Measurements from ENCODE around the gene HIC1.

HIC1 gene

GRCh38 chr17:2053380-2054261, 1.3 kb upstream of the HIC1 start:
- TF ChIP-seq CTCF (IDR thresholded peaks at IDR 0.05; ENCODE audit: borderline replicate concordance, insufficient read depth, low read depth, low read length) = peak; percentile 82
- H3K4me3 ChIP-seq (ENCODE audit: low read depth, low read length) = peak overlapping the region; percentile 93

DNA sequence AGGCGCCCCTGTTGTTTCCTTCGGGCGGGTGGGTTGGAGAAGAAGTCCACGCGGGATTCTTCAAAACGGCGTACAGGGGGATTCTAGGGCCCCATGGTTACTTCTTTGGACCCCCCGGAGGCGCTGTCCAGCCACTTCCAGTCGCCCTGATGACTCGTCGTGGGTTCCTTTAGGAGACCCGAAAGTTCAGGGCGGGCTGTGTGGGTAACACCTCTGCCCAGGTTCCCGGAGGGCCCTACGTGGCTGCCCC, 716 bp upstream of the HIC1 start:
- TF ChIP-seq CTCF (IDR thresholded peaks at IDR 0.05; ENCODE audit: borderline replicate concordance, insufficient read depth, low read depth, low read length) = no peak

DNA sequence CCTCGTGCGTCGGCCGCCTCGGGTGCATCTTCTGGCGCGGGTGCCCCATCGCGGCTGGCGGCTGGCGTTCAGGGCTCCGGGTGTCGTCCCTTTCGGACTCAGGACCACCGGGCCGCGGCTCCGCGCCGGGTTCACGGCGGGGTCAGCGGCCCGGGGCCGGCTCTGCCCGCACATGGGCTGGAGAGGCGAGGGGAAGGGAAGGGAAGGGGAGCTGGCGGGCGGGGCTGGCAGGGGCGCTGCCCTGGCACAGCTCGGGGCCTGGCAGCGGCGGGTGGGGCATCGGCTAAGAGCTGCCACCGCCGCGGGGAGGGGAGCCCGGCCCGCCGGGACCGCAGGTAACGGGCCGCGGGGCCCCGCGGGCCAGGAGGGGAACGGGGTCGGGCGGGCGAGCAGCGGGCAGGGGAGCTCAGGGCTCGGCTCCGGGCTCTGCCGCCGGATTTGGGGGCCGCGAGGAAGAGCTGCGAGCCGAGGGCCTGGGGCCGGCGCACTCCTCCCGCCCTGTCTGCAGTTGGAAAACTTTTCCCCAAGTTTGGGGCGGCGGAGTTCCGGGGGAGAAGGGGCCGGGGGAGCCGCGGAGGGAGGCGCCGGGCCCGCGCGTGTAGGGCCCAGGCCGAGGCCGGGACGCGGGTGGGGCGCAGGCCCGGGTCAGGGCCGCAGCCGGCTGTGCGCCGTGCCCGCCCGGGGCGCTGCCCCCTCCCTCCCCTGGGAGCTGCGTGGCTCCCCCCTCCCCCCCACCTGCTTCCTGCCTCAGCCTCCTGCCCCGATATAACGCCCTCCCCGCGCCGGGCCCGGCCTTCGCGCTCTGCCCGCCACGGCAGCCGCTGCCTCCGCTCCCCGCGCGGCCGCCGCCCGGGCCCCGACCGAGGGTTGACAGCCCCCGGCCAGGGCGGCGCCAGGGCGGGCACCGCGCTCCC, 646 bp downstream of the HIC1 start:
- peak overlapping the region; percentile 93 for H3K4me3 ChIP-seq (ENCODE audit: low read depth, low read length)
- no peak for TF ChIP-seq CTCF (IDR thresholded peaks at IDR 0.05; ENCODE audit: borderline replicate concordance, insufficient read depth, low read depth, low read length)

More for the DNA sequence above, 716 bp upstream of the HIC1 start:
- H3K4me3 ChIP-seq (ENCODE audit: low read depth, low read length) = peak overlapping the region; percentile 93

GRCh38 chr17:2056206-2057174, 1.6 kb downstream of the HIC1 start:
- peak overlapping the region; percentile 93 for H3K4me3 ChIP-seq (ENCODE audit: low read depth, low read length)
- TF ChIP-seq CTCF (IDR thresholded peaks at IDR 0.05; ENCODE audit: borderline replicate concordance, insufficient read depth, low read depth, low read length) = peak; percentile 31; the same call in 1 of the 2 replicates

DNA sequence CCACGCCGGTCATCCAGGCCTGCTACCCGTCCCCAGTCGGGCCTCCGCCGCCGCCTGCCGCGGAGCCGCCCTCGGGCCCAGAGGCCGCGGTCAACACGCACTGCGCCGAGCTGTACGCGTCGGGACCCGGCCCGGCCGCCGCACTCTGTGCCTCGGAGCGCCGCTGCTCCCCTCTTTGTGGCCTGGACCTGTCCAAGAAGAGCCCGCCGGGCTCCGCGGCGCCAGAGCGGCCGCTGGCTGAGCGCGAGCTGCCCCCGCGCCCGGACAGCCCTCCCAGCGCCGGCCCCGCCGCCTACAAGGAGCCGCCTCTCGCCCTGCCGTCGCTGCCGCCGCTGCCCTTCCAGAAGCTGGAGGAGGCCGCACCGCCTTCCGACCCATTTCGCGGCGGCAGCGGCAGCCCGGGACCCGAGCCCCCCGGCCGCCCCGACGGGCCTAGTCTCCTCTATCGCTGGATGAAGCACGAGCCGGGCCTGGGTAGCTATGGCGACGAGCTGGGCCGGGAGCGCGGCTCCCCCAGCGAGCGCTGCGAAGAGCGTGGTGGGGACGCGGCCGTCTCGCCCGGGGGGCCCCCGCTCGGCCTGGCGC, 2.4 kb downstream of the HIC1 start:
- peak overlapping the region; percentile 93 for H3K4me3 ChIP-seq (ENCODE audit: low read depth, low read length)
- no peak for TF ChIP-seq CTCF (IDR thresholded peaks at IDR 0.05; ENCODE audit: borderline replicate concordance, insufficient read depth, low read depth, low read length)
